Panc1 (cell line): ENCODE data around the gene GRIN2A. TPM values are rescaled to one million over a fixed set of nuclear protein-coding genes. Genes with fewer than 3 reads are reported as not detected.

ENCODE experiments used
- ATAC-seq: fragments of 200-7000 bp; cut with Tn5 transposase; 2 replicates; pipeline ENCODE4 v1.9.1; 2020; ENCODE audit warnings: mild to moderate bottlenecking, moderate library complexity
- BruUV-seq: library from RNA; stranded (reverse); fragments of 400-500 nt; replicated peaks from 2 replicates; lab custom pipeline; 2021; lab: Mats Ljungman, UMichigan
- CTCF ChIA-PET: fragments of 300-600 bp; sonication (Branson Sonifier 250); formaldehyde crosslinking; loops from one replicate; lab custom pipeline; 2022; ENCODE audit warnings: antibody characterized with exemption; lab: Charles Lee
- POLR2A ChIA-PET: fragments of 300-600 bp; sonication (Branson Sonifier 250); formaldehyde crosslinking; loops from one replicate; lab custom pipeline; 2022; ENCODE audit warnings: antibody characterized with exemption; lab: Charles Lee
- DNase-seq: peaks from one replicate; pipeline ENCODE4 v3.0.0-alpha.2; 2010; ENCODE audit warnings: low read depth, low spot score
- H3K27ac ChIP-seq: 2 replicates; pipeline ENCODE4 v1.5.1; 2011; ENCODE audit warnings: mild to moderate bottlenecking, low read length, inconsistent platforms
- H3K27me3 ChIP-seq: fragments of 200-500 bp; sonication (Bioruptor generic); 2 replicates; pipeline ENCODE4 v1.6.0; 2014; ENCODE audit warnings: low read length, inconsistent platforms; ENCODE audit not compliant: control insufficient read depth, insufficient read depth
- H3K36me3 ChIP-seq: fragments of 200-500 bp; sonication (Bioruptor generic); 2 replicates; pipeline ENCODE4 v1.5.1; 2014; ENCODE audit warnings: inconsistent platforms, mild to moderate bottlenecking, low read length, moderate library complexity; ENCODE audit not compliant: control insufficient read depth, insufficient read depth
- H3K4me1 ChIP-seq: 2 replicates; pipeline ENCODE4 v1.5.1; 2011; ENCODE audit warnings: inconsistent platforms, mild to moderate bottlenecking, low read length, moderate library complexity; ENCODE audit not compliant: control insufficient read depth, insufficient read depth
- H3K4me3 ChIP-seq, 2 experiments: 2 replicates each; pipeline ENCODE4 v1.5.1; 2011 to 2012; ENCODE audit warnings: low read depth in 2 of 2, low read length in 2 of 2, mild to moderate bottlenecking in 2 of 2, inconsistent platforms in 1 of 2, moderate library complexity in 1 of 2
- H3K9me3 ChIP-seq: fragments of 200-500 bp; sonication (Bioruptor generic); 2 replicates; pipeline ENCODE4 v1.5.1; 2014; ENCODE audit warnings: low read depth, mild to moderate bottlenecking, inconsistent platforms, low read length, moderate library complexity; ENCODE audit not compliant: control insufficient read depth, insufficient read depth
- POLR2AphosphoS5 ChIP-seq: IDR thresholded peaks from 2 replicates; pipeline ENCODE4 v1.6.1; 2012; ENCODE audit warnings: mild to moderate bottlenecking, low read depth, low read length, moderate library complexity
- SIN3A ChIP-seq: IDR thresholded peaks from 2 replicates; pipeline ENCODE4 v1.6.1; 2012; ENCODE audit warnings: low read depth, mild to moderate bottlenecking, low read length, moderate library complexity, borderline replicate concordance; ENCODE audit not compliant: insufficient read depth
- TCF7L2 ChIP-seq: IDR thresholded peaks from 2 replicates; pipeline ENCODE4 v1.6.1; 2011; ENCODE audit warnings: mild to moderate bottlenecking, low read depth, low read length, inconsistent platforms
- in situ Hi-C: cut with HindIII; loops from 2 replicates; pipeline ENCODE4 v1.10.0; 2016; ENCODE audit warnings: low sequenced_read_pairs, low pct_unique_long_range_greater_than_20kb
- intact Hi-C: fragments of 100-400 bp; cut with micrococcal nuclease; formaldehyde crosslinking; loops from one replicate; pipeline ENCODE4 v1.10.0; 2022; ENCODE audit not compliant: unreplicated experiment
- total RNA-seq: library from RNA; stranded (reverse); gene quantifications from one replicate; pipeline ENCODE4 v1.2.1, GENCODE V29; 2021; ENCODE audit not compliant: unreplicated experiment
- TF ChIP-seq, protein P1 (sequence below): fragments of 450-650 bp; IDR thresholded peaks from 2 replicates; pipeline ENCODE4 v1.5.1; 2017; ENCODE audit warnings: mild to moderate bottlenecking
- TF ChIP-seq, protein P2 (sequence below), 2 experiments: IDR thresholded peaks; 2 replicates each; pipeline ENCODE4 v1.6.1; 2011 to 2012; ENCODE audit warnings: low read depth in 2 of 2, control low read depth in 1 of 2, low read length in 1 of 2, mild to moderate bottlenecking in 1 of 2, moderate library complexity in 1 of 2; ENCODE audit not compliant: insufficient read depth in 1 of 2

Gene GRIN2A
- total RNA-seq, 1 experiment from 2014 or later: 12.3 TPM

- BruUV-seq: no TSS peak
- Histone ChIP-seq H3K4me3 (no peak overlapping the region), H3K27me3 (no peaks in the 10 kb centered on the region), H3K27ac (no peak overlapping the region), H3K4me1 (peaks cover 12% of the 10 kb centered on the region), H3K9me3 (no peaks in the 10 kb centered on the region), H3K36me3 (no peaks in the 10 kb centered on the region)
- ATAC-seq (no peak), DNase-seq (no peak)
- in situ Hi-C loops (no loop called here), intact Hi-C loops (no loop called here)
- TF ChIP-seq TCF7L2 (no peak), POLR2AphosphoS5 (no peak)
- TF ChIP-seq, protein P1, sequence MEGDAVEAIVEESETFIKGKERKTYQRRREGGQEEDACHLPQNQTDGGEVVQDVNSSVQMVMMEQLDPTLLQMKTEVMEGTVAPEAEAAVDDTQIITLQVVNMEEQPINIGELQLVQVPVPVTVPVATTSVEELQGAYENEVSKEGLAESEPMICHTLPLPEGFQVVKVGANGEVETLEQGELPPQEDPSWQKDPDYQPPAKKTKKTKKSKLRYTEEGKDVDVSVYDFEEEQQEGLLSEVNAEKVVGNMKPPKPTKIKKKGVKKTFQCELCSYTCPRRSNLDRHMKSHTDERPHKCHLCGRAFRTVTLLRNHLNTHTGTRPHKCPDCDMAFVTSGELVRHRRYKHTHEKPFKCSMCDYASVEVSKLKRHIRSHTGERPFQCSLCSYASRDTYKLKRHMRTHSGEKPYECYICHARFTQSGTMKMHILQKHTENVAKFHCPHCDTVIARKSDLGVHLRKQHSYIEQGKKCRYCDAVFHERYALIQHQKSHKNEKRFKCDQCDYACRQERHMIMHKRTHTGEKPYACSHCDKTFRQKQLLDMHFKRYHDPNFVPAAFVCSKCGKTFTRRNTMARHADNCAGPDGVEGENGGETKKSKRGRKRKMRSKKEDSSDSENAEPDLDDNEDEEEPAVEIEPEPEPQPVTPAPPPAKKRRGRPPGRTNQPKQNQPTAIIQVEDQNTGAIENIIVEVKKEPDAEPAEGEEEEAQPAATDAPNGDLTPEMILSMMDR: no peak
- TF ChIP-seq, protein P2, sequence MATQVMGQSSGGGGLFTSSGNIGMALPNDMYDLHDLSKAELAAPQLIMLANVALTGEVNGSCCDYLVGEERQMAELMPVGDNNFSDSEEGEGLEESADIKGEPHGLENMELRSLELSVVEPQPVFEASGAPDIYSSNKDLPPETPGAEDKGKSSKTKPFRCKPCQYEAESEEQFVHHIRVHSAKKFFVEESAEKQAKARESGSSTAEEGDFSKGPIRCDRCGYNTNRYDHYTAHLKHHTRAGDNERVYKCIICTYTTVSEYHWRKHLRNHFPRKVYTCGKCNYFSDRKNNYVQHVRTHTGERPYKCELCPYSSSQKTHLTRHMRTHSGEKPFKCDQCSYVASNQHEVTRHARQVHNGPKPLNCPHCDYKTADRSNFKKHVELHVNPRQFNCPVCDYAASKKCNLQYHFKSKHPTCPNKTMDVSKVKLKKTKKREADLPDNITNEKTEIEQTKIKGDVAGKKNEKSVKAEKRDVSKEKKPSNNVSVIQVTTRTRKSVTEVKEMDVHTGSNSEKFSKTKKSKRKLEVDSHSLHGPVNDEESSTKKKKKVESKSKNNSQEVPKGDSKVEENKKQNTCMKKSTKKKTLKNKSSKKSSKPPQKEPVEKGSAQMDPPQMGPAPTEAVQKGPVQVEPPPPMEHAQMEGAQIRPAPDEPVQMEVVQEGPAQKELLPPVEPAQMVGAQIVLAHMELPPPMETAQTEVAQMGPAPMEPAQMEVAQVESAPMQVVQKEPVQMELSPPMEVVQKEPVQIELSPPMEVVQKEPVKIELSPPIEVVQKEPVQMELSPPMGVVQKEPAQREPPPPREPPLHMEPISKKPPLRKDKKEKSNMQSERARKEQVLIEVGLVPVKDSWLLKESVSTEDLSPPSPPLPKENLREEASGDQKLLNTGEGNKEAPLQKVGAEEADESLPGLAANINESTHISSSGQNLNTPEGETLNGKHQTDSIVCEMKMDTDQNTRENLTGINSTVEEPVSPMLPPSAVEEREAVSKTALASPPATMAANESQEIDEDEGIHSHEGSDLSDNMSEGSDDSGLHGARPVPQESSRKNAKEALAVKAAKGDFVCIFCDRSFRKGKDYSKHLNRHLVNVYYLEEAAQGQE (IDR thresholded peaks at IDR 0.05; ENCODE audit: insufficient read depth in 1 of 2, low read depth in 2 of 2, low read length in 1 of 2): no peak
- POLR2A ChIA-PET: no interaction called here
- CTCF ChIA-PET: no interaction called here
Observed at GRCh38 chr16:10151718-10152117, 30.5 kb downstream of the GRIN2A start.

DNA sequence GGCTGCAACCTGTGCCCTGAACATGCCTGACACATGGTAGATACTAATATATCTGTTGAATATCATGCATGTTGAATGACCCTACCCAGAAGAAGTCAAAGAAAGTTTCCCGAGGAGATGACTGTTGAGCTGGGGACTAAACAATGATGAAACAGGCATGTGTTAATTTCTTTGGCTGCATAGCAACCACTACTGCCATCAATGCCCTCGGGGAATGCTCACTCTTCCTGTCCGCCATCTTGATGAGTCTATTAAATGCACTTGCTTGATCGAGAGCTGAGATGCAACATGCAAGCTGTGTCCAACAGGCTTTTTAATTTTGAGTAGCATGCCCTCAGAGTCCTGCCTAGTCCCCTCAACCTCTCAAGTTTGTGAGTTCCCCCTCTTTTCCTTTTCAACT is 31.3 kb downstream of the GRIN2A start:
- Histone ChIP-seq H3K9me3 (no peaks in the 10 kb centered on the region), H3K27ac (no peak overlapping the region), H3K4me1 (peaks cover 12% of the 10 kb centered on the region), H3K36me3 (no peaks in the 10 kb centered on the region), H3K4me3 (no peak overlapping the region), H3K27me3 (no peaks in the 10 kb centered on the region)
- no TSS peak for BruUV-seq
- CTCF ChIA-PET: no interaction called here
- ATAC-seq (no peak), DNase-seq (no peak)
- in situ Hi-C loops (no loop called here), intact Hi-C loops (no loop called here)
- POLR2A ChIA-PET: no interaction called here
- TF ChIP-seq, protein P2 (IDR thresholded peaks at IDR 0.05; ENCODE audit: insufficient read depth in 1 of 2, low read depth in 2 of 2, low read length in 1 of 2): no peak
- TF ChIP-seq, protein P1: no peak
- no peak for TF ChIP-seq POLR2AphosphoS5
- TF ChIP-seq TCF7L2: no peak
- no peak for TF ChIP-seq SIN3A
